Astrocyte (in vitro differentiated cells and primary cell): ENCODE measurements around the gene RANBP3. TPM values are rescaled to one million over a fixed set of nuclear protein-coding genes. Genes with fewer than 3 reads are reported as not detected.

Experiments used
- DNase-seq: peaks from one replicate; pipeline ENCODE4 v3.0.0-alpha.2; 2010; ENCODE audit warnings: low read depth
- FAIRE-seq: peaks from 2 replicates; lab custom pipeline; 2011; peaks lifted over from hg19 to GRCh38; lab: Jason Lieb, UNC
- H2AFZ ChIP-seq: 2 replicates; pipeline ENCODE4 v1.6.0; 2012; ENCODE audit warnings: low read depth, low read length, inconsistent platforms
- H3K27ac ChIP-seq: 2 replicates; pipeline ENCODE4 v1.5.1; 2011; ENCODE audit warnings: low read depth, low read length, inconsistent platforms
- H3K27me3 ChIP-seq: 2 replicates; pipeline ENCODE4 v1.6.0; 2011; ENCODE audit warnings: low read length, inconsistent platforms; ENCODE audit not compliant: insufficient read depth
- H3K36me3 ChIP-seq: 2 replicates; pipeline ENCODE4 v1.5.1; 2011; ENCODE audit warnings: low read length, inconsistent platforms; ENCODE audit not compliant: insufficient read depth
- H3K4me1 ChIP-seq: 2 replicates; pipeline ENCODE4 v1.5.1; 2011; ENCODE audit warnings: low read length, inconsistent platforms; ENCODE audit not compliant: insufficient read depth
- H3K4me2 ChIP-seq: 2 replicates; pipeline ENCODE4 v1.6.0; 2012; ENCODE audit warnings: low read length, inconsistent platforms
- H3K4me3 ChIP-seq: 2 replicates; pipeline ENCODE4 v1.5.1; 2011; ENCODE audit warnings: low read depth, mild to moderate bottlenecking, low read length, inconsistent platforms; ENCODE audit not compliant: insufficient read depth
- H3K79me2 ChIP-seq: 2 replicates; pipeline ENCODE4 v1.6.0; 2012; ENCODE audit warnings: mild to moderate bottlenecking, low read length, inconsistent platforms; ENCODE audit not compliant: insufficient read depth
- H3K9ac ChIP-seq: 2 replicates; pipeline ENCODE4 v1.6.0; 2012; ENCODE audit warnings: mild to moderate bottlenecking, low read length, inconsistent platforms
- H3K9me3 ChIP-seq: 2 replicates; pipeline ENCODE4 v1.5.1; 2012; ENCODE audit warnings: low read depth, mild to moderate bottlenecking, low read length, inconsistent platforms; ENCODE audit not compliant: insufficient read depth
- H4K20me1 ChIP-seq: 2 replicates; pipeline ENCODE4 v1.6.0; 2012; ENCODE audit warnings: low read length, inconsistent platforms; ENCODE audit not compliant: insufficient read depth
- H3K27ac Mint-ChIP-seq: one replicate; pipeline ENCODE4 v1.8.0; 2021; ENCODE audit warnings: mild to moderate bottlenecking, mixed read lengths; ENCODE audit not compliant: unreplicated experiment
- H3K27me3 Mint-ChIP-seq: one replicate; pipeline ENCODE4 v1.8.0; 2021; ENCODE audit warnings: low read depth, mixed read lengths; ENCODE audit not compliant: unreplicated experiment
- H3K36me3 Mint-ChIP-seq: one replicate; pipeline ENCODE4 v1.8.0; 2021; ENCODE audit warnings: low read depth, mixed read lengths; ENCODE audit not compliant: unreplicated experiment
- H3K4me1 Mint-ChIP-seq: one replicate; pipeline ENCODE4 v1.8.0; 2021; ENCODE audit warnings: low read depth, mixed read lengths; ENCODE audit not compliant: unreplicated experiment
- H3K4me3 Mint-ChIP-seq: one replicate; pipeline ENCODE4 v1.8.0; 2021; ENCODE audit warnings: mild to moderate bottlenecking, moderate library complexity, mixed read lengths; ENCODE audit not compliant: unreplicated experiment
- H3K9me3 Mint-ChIP-seq: one replicate; pipeline ENCODE4 v1.8.0; 2021; ENCODE audit warnings: mild to moderate bottlenecking, mixed read lengths; ENCODE audit not compliant: unreplicated experiment
- CTCF ChIP-seq: IDR thresholded peaks from 2 replicates; pipeline ENCODE4 v1.5.1; 2011; ENCODE audit warnings: low read depth, mild to moderate bottlenecking, inconsistent platforms, low read length, moderate library complexity; ENCODE audit not compliant: insufficient read depth
- EZH2 ChIP-seq: IDR thresholded peaks from 2 replicates; pipeline ENCODE4 v1.6.1; 2012; ENCODE audit warnings: mild to moderate bottlenecking, low read length, inconsistent platforms; ENCODE audit not compliant: insufficient read depth
- total RNA-seq: library from RNA; stranded (reverse); gene quantifications from 2 replicates; pipeline ENCODE4 v1.2.1, GENCODE V29; 2021

Gene RANBP3
- total RNA-seq, 1 donor from 2014 or later: 70.5 TPM

GRCh38 chr19:5954293-5954692 lies 23.6 kb downstream of the RANBP3 start:
- Histone ChIP-seq H3K4me1 (peaks cover 23% of the 10 kb centered on the region), H3K4me3 (no peak overlapping the region)

DNA sequence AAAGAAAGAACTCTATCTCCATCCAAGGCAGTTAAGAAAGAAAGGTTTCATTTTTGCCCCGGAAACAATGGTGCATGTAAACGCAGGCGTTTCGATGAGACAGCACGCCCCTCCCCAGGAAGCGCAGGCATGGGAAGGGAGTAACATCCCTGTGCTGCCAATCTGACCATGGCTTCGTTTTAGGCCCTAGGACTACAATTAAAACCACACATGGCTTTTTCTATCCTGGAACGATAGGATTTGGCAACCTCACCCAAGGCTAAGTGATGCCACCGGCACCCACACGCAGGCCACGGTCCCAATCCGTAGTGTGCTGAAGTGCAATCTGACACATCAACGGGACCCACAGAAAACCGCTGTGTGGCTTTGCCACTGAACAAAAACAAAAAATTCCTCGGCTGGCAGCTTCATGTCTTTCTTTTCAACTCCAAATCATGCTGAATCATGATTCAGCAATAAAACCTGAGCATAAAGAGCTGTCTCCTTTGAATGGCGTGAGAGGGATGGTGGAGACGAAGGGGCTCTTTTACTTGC lies 24.2 kb downstream of the RANBP3 start:
- H2AFZ ChIP-seq: no peak overlapping the region
- H3K9me3 ChIP-seq: no peaks in the 10 kb centered on the region
- H3K36me3 ChIP-seq: peaks cover 6% of the 10 kb centered on the region
- no peaks in the 10 kb centered on the region for H3K27me3 ChIP-seq
- FAIRE-seq (no peak), DNase-seq (peak; percentile 38)
- peaks cover 47% of the 10 kb centered on the region for H3K4me1 Mint-ChIP-seq
- H3K4me3 Mint-ChIP-seq: peak overlapping the region; percentile 34
- peaks cover 23% of the 10 kb centered on the region for H3K4me1 ChIP-seq
- TF ChIP-seq CTCF: no peak
- no peak for TF ChIP-seq EZH2
- no peak overlapping the region for H3K4me3 ChIP-seq
- H4K20me1 ChIP-seq: peaks cover 98% of the 10 kb centered on the region
- no peaks in the 10 kb centered on the region for H3K9me3 Mint-ChIP-seq
- H3K36me3 Mint-ChIP-seq: peaks cover 15% of the 10 kb centered on the region
- peaks cover 98% of the 10 kb centered on the region for H3K79me2 ChIP-seq
- H3K27ac Mint-ChIP-seq: peak overlapping the region; percentile 79
- peak overlapping the region; percentile 37 for H3K9ac ChIP-seq
- H3K27ac ChIP-seq: peak overlapping the region; percentile 58
- H3K27me3 Mint-ChIP-seq: no peaks in the 10 kb centered on the region
- H3K4me2 ChIP-seq: peak overlapping the region; percentile 70

More at GRCh38 chr19:5954293-5954692, 23.6 kb downstream of the RANBP3 start:
- TF ChIP-seq EZH2: no peak
- no peak for TF ChIP-seq CTCF
- peak overlapping the region; percentile 79 for H3K27ac Mint-ChIP-seq
- Histone ChIP-seq H3K4me2 (peak overlapping the region; percentile 70), H2AFZ (no peak overlapping the region), H3K79me2 (peaks cover 98% of the 10 kb centered on the region), H4K20me1 (peaks cover 98% of the 10 kb centered on the region), H3K9me3 (no peaks in the 10 kb centered on the region), H3K27me3 (no peaks in the 10 kb centered on the region), H3K9ac (peak overlapping the region; percentile 37), H3K27ac (peak overlapping the region; percentile 58), H3K36me3 (peaks cover 6% of the 10 kb centered on the region)
- H3K9me3 Mint-ChIP-seq: no peaks in the 10 kb centered on the region
- H3K4me1 Mint-ChIP-seq: peaks cover 47% of the 10 kb centered on the region
- FAIRE-seq (peak; percentile 50), DNase-seq (no peak)
- H3K27me3 Mint-ChIP-seq: no peaks in the 10 kb centered on the region
- H3K36me3 Mint-ChIP-seq: peaks cover 13% of the 10 kb centered on the region
- H3K4me3 Mint-ChIP-seq: no peak overlapping the region

DNA sequence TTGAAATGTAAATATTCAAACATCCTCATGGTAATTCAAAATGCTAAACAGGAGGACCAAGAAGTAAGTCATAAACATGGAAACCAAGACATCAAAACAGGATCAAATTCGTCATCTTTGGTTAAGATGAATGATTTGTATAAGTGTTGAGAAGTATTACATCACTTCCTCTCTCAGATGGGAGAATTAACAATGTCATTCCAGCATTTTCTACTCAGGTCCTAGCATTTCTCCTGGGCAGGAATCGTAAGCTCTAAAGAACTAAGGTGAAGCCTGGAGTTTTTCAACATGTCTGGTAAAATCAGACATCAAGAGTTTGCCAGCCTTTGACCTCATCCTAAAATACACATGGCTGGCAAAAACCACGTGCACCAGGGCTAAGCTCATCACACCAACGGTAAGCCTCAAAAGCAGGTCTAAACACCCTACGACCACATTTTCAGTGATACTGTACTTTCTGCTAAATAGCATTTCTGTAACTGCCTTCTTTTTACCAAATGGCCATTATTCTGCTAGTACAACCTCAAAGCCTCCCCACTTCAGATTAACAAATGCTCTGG lies 24.8 kb downstream of the RANBP3 start:
- Mint-ChIP-seq H3K27ac (peak overlapping the region; percentile 79), H3K9me3 (no peaks in the 10 kb centered on the region), H3K27me3 (no peaks in the 10 kb centered on the region), H3K36me3 (peaks cover 18% of the 10 kb centered on the region), H3K4me3 (peak overlapping the region; percentile 34), H3K4me1 (peaks cover 47% of the 10 kb centered on the region)
- Histone ChIP-seq H3K9me3 (no peaks in the 10 kb centered on the region), H3K4me3 (no peak overlapping the region), H3K4me2 (peak overlapping the region; percentile 70), H4K20me1 (peaks cover 97% of the 10 kb centered on the region), H3K9ac (peak overlapping the region; percentile 37), H3K36me3 (peaks cover 6% of the 10 kb centered on the region), H3K27me3 (no peaks in the 10 kb centered on the region), H2AFZ (no peak overlapping the region), H3K27ac (peak overlapping the region; percentile 58), H3K4me1 (peaks cover 23% of the 10 kb centered on the region), H3K79me2 (peaks cover 94% of the 10 kb centered on the region)
- no peak for TF ChIP-seq EZH2
- TF ChIP-seq CTCF: no peak
- FAIRE-seq: peak; percentile 52
- peak; percentile 34 for DNase-seq
